Upper lobe of left lung (tissue), 6 donors: ENCODE measurements around the gene MTREX. TPM values are rescaled to one million over a fixed set of nuclear protein-coding genes. Genes with fewer than 3 reads are reported as not detected.

Experiments
- ATAC-seq, 2 donors: fragments of 200-7000 bp; cut with Tn5 transposase; one replicate each; pipeline ENCODE4 v1.9.1; 2022; ENCODE audit warnings: mild to moderate bottlenecking in 2 of 2, moderate library complexity in 2 of 2; ENCODE audit not compliant: low FRiP score in 2 of 2
- DNase-seq, 2 donors: peaks; one replicate each; pipeline ENCODE4 v3.0.0-alpha.2; 2019 to 2020
- H3K27ac ChIP-seq, 4 donors: fragments of 200-600 bp; sonication (generic); one replicate each; pipeline ENCODE4 v1.5.1; 2016 to 2019
- H3K27me3 ChIP-seq, 4 donors: fragments of 200-600 bp; sonication (generic); one replicate each; pipeline ENCODE4 v1.5.1; 2017 to 2019
- H3K36me3 ChIP-seq, 4 donors: fragments of 200-600 bp; sonication (generic); one replicate each; pipeline ENCODE4 v1.5.1; 2016 to 2019
- H3K4me1 ChIP-seq, 4 donors: fragments of 200-600 bp; sonication (generic); one replicate each; pipeline ENCODE4 v1.5.1; 2018 to 2019
- H3K4me3 ChIP-seq, 4 donors: fragments of 200-600 bp; sonication (generic); one replicate each; pipeline ENCODE4 v1.5.1; 2017 to 2019; ENCODE audit warnings: mild to moderate bottlenecking in 2 of 4, moderate library complexity in 1 of 4
- H3K9me3 ChIP-seq, 4 donors: fragments of 200-600 bp; sonication (generic); one replicate each; pipeline ENCODE4 v1.5.1; 2018 to 2019
- EP300 ChIP-seq, 4 donors: sonication (generic); formaldehyde crosslinking; IDR thresholded peaks; one replicate each; pipeline ENCODE4 v1.5.1; 2017; ENCODE audit warnings: antibody characterized with exemption in 4 of 4, control low read depth in 2 of 4
- POLR2A ChIP-seq, 4 donors: fragments of 450-650 bp; IDR thresholded peaks; one replicate each; pipeline ENCODE4 v1.5.1; 2016 to 2017; ENCODE audit warnings: antibody characterized with exemption in 4 of 4, mild to moderate bottlenecking in 2 of 4
- POLR2AphosphoS5 ChIP-seq, 2 donors: sonication (generic); formaldehyde crosslinking; IDR thresholded peaks; one replicate each; pipeline ENCODE4 v1.5.1; 2017; ENCODE audit warnings: antibody characterized with exemption in 2 of 2
- WGBS, 2 donors: methylation state at CpG; one replicate each; pipeline ENCODE4 v1.1.5; 2017 to 2018; 5-methylcytosine and 5-hydroxymethylcytosine counted together
- total RNA-seq, 6 donors: library from RNA; depleted of rRNA in 4 of 6; stranded (reverse); fragments of >200 nt in 4 of 6; gene quantifications; one replicate each; pipeline versions ENCODE4 v1.1.0 to v1.2.1, GENCODE V29; 2016 to 2021
- TF ChIP-seq, protein P1 (sequence below), 6 experiments: fragments of 450-650 bp in 4 of 6; fragments of 200-600 bp in 2 of 6; sonication (generic) in 2 of 6; IDR thresholded peaks; one replicate each; pipeline ENCODE4 v1.5.1; 2016 to 2019; ENCODE audit warnings: antibody characterized with exemption in 6 of 6
- donor health status: DM: no; HTN: no; CAD: no; lungs with moderate emphysema.
- donor health status: DM: no; HTN: yes; CAD: no; lungs with severe emphysema.

MTREX gene
- total RNA-seq, 6 donors from 2014 or later, result 44.1 to 179 (median 61.6) TPM

DNA sequence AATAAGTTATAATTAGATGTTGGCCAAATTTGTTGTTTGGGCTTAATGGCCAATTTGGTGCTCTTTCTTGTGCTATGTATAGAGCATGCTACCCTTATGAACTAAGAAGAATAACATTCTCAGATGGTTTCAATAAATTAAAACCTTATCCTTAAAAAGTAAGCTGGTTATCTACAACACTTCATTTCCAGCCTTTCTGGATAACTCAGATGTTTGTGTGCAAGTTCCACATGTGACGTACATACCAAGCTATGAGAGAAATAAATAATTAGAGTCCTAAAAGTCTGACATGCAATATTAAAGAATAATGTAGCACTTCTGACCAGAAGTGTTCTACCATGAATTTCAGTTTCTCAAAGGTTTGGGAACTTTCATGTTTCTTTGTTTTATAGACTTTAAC lies 11.7 kb downstream of the MTREX start:
- TF ChIP-seq, protein P1, sequence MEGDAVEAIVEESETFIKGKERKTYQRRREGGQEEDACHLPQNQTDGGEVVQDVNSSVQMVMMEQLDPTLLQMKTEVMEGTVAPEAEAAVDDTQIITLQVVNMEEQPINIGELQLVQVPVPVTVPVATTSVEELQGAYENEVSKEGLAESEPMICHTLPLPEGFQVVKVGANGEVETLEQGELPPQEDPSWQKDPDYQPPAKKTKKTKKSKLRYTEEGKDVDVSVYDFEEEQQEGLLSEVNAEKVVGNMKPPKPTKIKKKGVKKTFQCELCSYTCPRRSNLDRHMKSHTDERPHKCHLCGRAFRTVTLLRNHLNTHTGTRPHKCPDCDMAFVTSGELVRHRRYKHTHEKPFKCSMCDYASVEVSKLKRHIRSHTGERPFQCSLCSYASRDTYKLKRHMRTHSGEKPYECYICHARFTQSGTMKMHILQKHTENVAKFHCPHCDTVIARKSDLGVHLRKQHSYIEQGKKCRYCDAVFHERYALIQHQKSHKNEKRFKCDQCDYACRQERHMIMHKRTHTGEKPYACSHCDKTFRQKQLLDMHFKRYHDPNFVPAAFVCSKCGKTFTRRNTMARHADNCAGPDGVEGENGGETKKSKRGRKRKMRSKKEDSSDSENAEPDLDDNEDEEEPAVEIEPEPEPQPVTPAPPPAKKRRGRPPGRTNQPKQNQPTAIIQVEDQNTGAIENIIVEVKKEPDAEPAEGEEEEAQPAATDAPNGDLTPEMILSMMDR (IDR thresholded peaks at IDR 0.05), result no peak
- TF ChIP-seq POLR2AphosphoS5 (IDR thresholded peaks at IDR 0.05), result no peak
- no peak for TF ChIP-seq POLR2A (IDR thresholded peaks at IDR 0.05)
- TF ChIP-seq EP300 (IDR thresholded peaks at IDR 0.05), result no peak
- Histone ChIP-seq H3K9me3 (no peaks in the 10 kb centered on the region), H3K27ac (peak overlapping the region in 1 of 4 donors; percentile 7), H3K4me1 (peaks cover 0 to 4% (median 2%) of the 10 kb centered on the region in 4 donors), H3K36me3 (peaks cover 0 to 7% (median 2%) of the 10 kb centered on the region in 4 donors), H3K4me3 (no peak overlapping the region), H3K27me3 (no peaks in the 10 kb centered on the region)
- WGBS, 2 donors, result 84 to 85% methylated on average over 1 of the region's 1 CpG
- no peak for ATAC-seq
- no peak for DNase-seq

GRCh38 chr5:55320571-55320970 lies 12.8 kb downstream of the MTREX start:
- no peaks in the 10 kb centered on the region for H3K4me1 ChIP-seq
- TF ChIP-seq, protein P1 (IDR thresholded peaks at IDR 0.05), result no peak
- TF ChIP-seq POLR2AphosphoS5 (IDR thresholded peaks at IDR 0.05) (no peak), EP300 (IDR thresholded peaks at IDR 0.05) (no peak)
- DNase-seq, result no peak
- no peaks in the 10 kb centered on the region for H3K9me3 ChIP-seq
- ATAC-seq, result peak in 1 of 2 donors; percentile 24
- WGBS, 2 donors, result 82 to 85% methylated on average over 4 of the region's 4 CpGs
- H3K4me3 ChIP-seq, result no peak overlapping the region
- H3K27me3 ChIP-seq, result no peaks in the 10 kb centered on the region
- peaks cover 0 to 7% (median 2%) of the 10 kb centered on the region in 4 donors for H3K36me3 ChIP-seq
- no peak overlapping the region for H3K27ac ChIP-seq

DNA sequence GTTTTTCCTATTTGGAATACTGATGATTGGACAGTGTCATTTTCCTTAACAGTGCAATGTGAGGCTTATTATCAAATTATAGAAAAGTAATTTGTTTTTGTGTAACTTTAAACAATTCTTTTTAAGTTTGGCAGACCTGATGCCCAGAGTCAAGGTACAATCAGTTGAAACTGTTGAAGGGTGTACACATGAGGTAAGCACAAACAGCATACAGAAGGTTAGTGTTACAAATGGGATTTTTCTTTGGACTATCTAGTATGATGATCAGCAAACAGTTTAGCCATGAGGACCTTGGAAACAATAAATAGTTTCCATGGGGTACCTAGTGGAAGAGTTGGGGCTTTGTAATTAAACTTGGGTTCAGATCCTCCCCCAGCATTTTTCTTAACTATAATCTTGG lies 16.2 kb downstream of the MTREX start:
- no peaks in the 10 kb centered on the region for H3K27me3 ChIP-seq
- no peak for DNase-seq
- no peaks in the 10 kb centered on the region for H3K4me1 ChIP-seq
- H3K4me3 ChIP-seq, result no peak overlapping the region
- ATAC-seq, result no peak
- no peaks in the 10 kb centered on the region for H3K9me3 ChIP-seq
- TF ChIP-seq POLR2A (IDR thresholded peaks at IDR 0.05), result no peak
- no peak for TF ChIP-seq EP300 (IDR thresholded peaks at IDR 0.05)
- no peak for TF ChIP-seq POLR2AphosphoS5 (IDR thresholded peaks at IDR 0.05)
- TF ChIP-seq, protein P1 (IDR thresholded peaks at IDR 0.05), result no peak
- H3K27ac ChIP-seq, result no peak overlapping the region
- peaks cover 0 to 24% (median 2%) of the 10 kb centered on the region in 4 donors for H3K36me3 ChIP-seq

DNA sequence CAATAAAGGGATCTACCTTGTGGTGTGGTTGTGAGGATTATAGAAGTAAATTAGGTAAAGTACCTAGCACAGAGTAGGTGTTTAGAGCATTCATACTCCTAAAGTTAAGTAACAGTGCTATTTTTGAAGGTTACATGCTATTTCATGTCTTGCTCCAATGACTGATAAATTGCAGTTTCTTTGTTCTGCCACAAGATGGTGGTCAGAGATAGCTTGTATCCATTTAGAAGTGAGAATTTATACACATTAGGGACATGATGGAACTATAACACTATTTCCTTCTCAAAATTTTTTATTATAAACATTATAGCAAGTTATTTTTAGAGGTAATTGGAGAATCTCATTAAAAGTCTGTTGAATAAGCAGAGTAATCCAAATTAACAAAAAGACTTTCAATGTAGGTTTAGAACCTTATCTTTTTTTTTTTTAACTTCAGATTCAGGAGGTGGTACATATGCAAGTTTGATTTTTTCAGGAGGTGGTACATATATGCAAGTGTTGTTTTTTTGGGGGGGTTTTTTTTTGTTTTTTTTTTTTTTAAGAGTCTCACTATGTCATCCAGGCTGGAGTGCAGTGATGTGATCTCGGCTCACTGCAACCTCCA lies 17.1 kb downstream of the MTREX start:
- 93 to 100% methylated on average over 1 of the region's 1 CpG for WGBS, 2 donors
- H3K27ac ChIP-seq, result no peak overlapping the region
- no peak overlapping the region for H3K4me3 ChIP-seq
- H3K4me1 ChIP-seq, result peaks cover 0 to under 1% (median 0%) of the 10 kb centered on the region in 4 donors
- H3K9me3 ChIP-seq, result no peaks in the 10 kb centered on the region
- TF ChIP-seq EP300 (IDR thresholded peaks at IDR 0.05), result no peak
- TF ChIP-seq, protein P1 (IDR thresholded peaks at IDR 0.05), result peak in 4 of 6 experiments; percentile 22 to 51 (median 48)
- peaks cover 0 to 31% (median 4%) of the 10 kb centered on the region in 4 donors for H3K36me3 ChIP-seq
- H3K27me3 ChIP-seq, result no peaks in the 10 kb centered on the region
- DNase-seq, result no peak
- no peak for ATAC-seq

DNA sequence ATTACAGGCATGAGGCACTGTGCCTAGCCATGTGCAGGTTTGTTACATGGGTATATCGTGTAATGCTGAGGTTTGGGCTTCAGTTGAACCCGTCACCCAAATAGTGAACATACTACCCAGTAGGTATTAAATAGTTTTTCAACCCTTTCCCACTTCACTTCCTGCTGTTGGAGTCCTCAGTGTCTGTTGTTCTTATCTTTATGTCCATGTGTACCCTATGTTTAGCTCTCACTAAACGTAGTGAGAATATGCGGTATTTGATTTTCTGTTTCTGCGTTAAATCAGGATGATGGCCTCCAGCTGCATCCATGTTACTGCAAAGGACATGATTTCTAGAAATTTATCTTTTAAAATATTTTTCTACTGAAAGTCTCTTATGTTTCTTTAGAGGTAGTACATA lies 17.8 kb downstream of the MTREX start:
- H3K27ac ChIP-seq, result no peak overlapping the region
- H3K27me3 ChIP-seq, result no peaks in the 10 kb centered on the region
- ATAC-seq (no peak), DNase-seq (no peak)
- WGBS, 2 donors, result 94 to 97% methylated on average over 5 of the region's 5 CpGs
- peaks cover 0 to 4% (median 0%) of the 10 kb centered on the region in 4 donors for H3K4me1 ChIP-seq
- H3K4me3 ChIP-seq, result no peak overlapping the region
- TF ChIP-seq POLR2A (IDR thresholded peaks at IDR 0.05) (no peak), POLR2AphosphoS5 (IDR thresholded peaks at IDR 0.05) (no peak), EP300 (IDR thresholded peaks at IDR 0.05) (no peak)
- TF ChIP-seq, protein P1 (IDR thresholded peaks at IDR 0.05), result no peak
- H3K36me3 ChIP-seq, result peaks cover 0 to 38% (median 4%) of the 10 kb centered on the region in 4 donors
- no peaks in the 10 kb centered on the region for H3K9me3 ChIP-seq
